ENCODE measurements around the gene DHX8.

GRCh38 chr17:43556292-43556691 lies 72.5 kb downstream of the DHX8 start:
- TF ChIP-seq, protein P1, sequence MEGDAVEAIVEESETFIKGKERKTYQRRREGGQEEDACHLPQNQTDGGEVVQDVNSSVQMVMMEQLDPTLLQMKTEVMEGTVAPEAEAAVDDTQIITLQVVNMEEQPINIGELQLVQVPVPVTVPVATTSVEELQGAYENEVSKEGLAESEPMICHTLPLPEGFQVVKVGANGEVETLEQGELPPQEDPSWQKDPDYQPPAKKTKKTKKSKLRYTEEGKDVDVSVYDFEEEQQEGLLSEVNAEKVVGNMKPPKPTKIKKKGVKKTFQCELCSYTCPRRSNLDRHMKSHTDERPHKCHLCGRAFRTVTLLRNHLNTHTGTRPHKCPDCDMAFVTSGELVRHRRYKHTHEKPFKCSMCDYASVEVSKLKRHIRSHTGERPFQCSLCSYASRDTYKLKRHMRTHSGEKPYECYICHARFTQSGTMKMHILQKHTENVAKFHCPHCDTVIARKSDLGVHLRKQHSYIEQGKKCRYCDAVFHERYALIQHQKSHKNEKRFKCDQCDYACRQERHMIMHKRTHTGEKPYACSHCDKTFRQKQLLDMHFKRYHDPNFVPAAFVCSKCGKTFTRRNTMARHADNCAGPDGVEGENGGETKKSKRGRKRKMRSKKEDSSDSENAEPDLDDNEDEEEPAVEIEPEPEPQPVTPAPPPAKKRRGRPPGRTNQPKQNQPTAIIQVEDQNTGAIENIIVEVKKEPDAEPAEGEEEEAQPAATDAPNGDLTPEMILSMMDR (conservative IDR thresholded peaks at IDR 0.05; ENCODE audit: low read depth, low read length): no peak
- TF ChIP-seq EZH2 (IDR thresholded peaks at IDR 0.05; ENCODE audit: low read length, unreplicated experiment) (no peak), EZH2phosphoT487 (IDR thresholded peaks at IDR 0.05; ENCODE audit: borderline replicate concordance, low read length) (no peak)
